H1 (cell line): ENCODE measurements around the gene HS2ST1. TPM values are rescaled to one million over a fixed set of nuclear protein-coding genes. Genes with fewer than 3 reads are reported as not detected.

ENCODE experiments used
- CEBPB ChIP-seq: IDR thresholded peaks from 2 replicates; pipeline ENCODE4 v1.6.1; 2012; ENCODE audit warnings: low read depth, low read length
- FOSL1 ChIP-seq: IDR thresholded peaks from 2 replicates; pipeline ENCODE4 v1.6.1; 2011; ENCODE audit warnings: mild to moderate bottlenecking, low read depth, low read length, moderate library complexity; ENCODE audit not compliant: insufficient read depth
- polyA plus RNA-seq, 7 experiments: library from polyadenylated mRNA; depleted of rRNA in 3 of 7; stranded (reverse) in 5 of 7; unstranded in 2 of 7; fragments of >200 nt in 5 of 7; fragments of 200-250 nt in 2 of 7; gene quantifications; 1 replicate in 5 of 7; 2 replicates in 1 of 7; 4 replicates in 1 of 7; pipeline versions ENCODE4 v1.2.1 to v1.2.3, GENCODE V29; 2011 to 2013; ENCODE audit warnings: missing spikeins in 2 of 7, mixed read lengths in 2 of 7
- total RNA-seq: library from RNA; stranded (reverse); fragmentation: NEBNext Ultra II Directional; extraction: Animal tissue kit (Norgen Biotek cat#: 25700); gene quantifications from 2 replicates; pipeline ENCODE4 v1.2.1, GENCODE V29; 2021

The HS2ST1 gene
- total and polyA plus RNA-seq, 2 of the 8 experiments (the other 6 are each of a cell fraction or from before 2014, with no cell fraction given) = 5.2 to 28.3 TPM

GRCh38 chr1:87086120-87086519, 171.7 kb downstream of the HS2ST1 start (continued):
- TF ChIP-seq FOSL1 = no peak
- no peak for TF ChIP-seq CEBPB
